HepG2 (cell line): ENCODE data around the gene ZDHHC14. TPM values are rescaled to one million over a fixed set of nuclear protein-coding genes. Genes with fewer than 3 reads are reported as not detected.

Experiments used
- ATF6 ChIP-seq: sonication (generic); formaldehyde crosslinking; conservative IDR thresholded peaks from 2 replicates; pipeline ENCODE4 v1.4.0; 2020; ENCODE audit warnings: missing genetic modification reagents
- CENPT ChIP-seq: sonication (generic); formaldehyde crosslinking; IDR thresholded peaks from 2 replicates; pipeline ENCODE4 v1.8.0; 2022; ENCODE audit warnings: low read depth, mild to moderate bottlenecking, moderate library complexity, missing genetic modification reagents
- DDIT3 ChIP-seq: sonication (generic); formaldehyde crosslinking; IDR thresholded peaks from 2 replicates; pipeline ENCODE4 v1.4.0; 2020; ENCODE audit warnings: mild to moderate bottlenecking, missing genetic modification reagents
- DZIP1 ChIP-seq: sonication (generic); formaldehyde crosslinking; IDR thresholded peaks from 2 replicates; pipeline ENCODE4 v1.5.0; 2020; ENCODE audit warnings: mild to moderate bottlenecking, missing genetic modification reagents
- EEA1 ChIP-seq: sonication (generic); formaldehyde crosslinking; IDR thresholded peaks from 2 replicates; pipeline ENCODE4 v1.5.1; 2020; ENCODE audit warnings: mild to moderate bottlenecking, missing genetic modification reagents, borderline replicate concordance
- FOXO1 ChIP-seq: sonication (generic); formaldehyde crosslinking; IDR thresholded peaks from 2 replicates; pipeline ENCODE4 v1.4.0; 2020; ENCODE audit warnings: missing genetic modification reagents
- IKZF4 ChIP-seq: sonication (generic); formaldehyde crosslinking; IDR thresholded peaks from 2 replicates; pipeline ENCODE4 v1.5.1; 2020; ENCODE audit warnings: borderline replicate concordance, mild to moderate bottlenecking, low read depth, missing genetic modification reagents; ENCODE audit errors: not compliant biosample characterization
- KDM6A ChIP-seq: IDR thresholded peaks from 2 replicates; pipeline ENCODE4 v1.6.1; 2016; ENCODE audit warnings: low read depth
- KIAA2018 ChIP-seq: sonication (generic); formaldehyde crosslinking; IDR thresholded peaks from 2 replicates; pipeline ENCODE4 v1.5.0; 2020; ENCODE audit warnings: mild to moderate bottlenecking, missing genetic modification reagents, borderline replicate concordance
- MAF1 ChIP-seq: sonication (generic); formaldehyde crosslinking; IDR thresholded peaks from 2 replicates; pipeline ENCODE4 v1.5.0; 2020; ENCODE audit warnings: missing genetic modification reagents, borderline replicate concordance
- ZNF24 ChIP-seq: fragments of 450-650 bp; IDR thresholded peaks from 2 replicates; pipeline ENCODE4 v1.6.1; 2017; ENCODE audit warnings: antibody characterized with exemption, mild to moderate bottlenecking
- ZNF282 ChIP-seq: fragments of 450-650 bp; IDR thresholded peaks from 2 replicates; pipeline ENCODE4 v1.6.1; 2018; ENCODE audit not compliant: partially characterized antibody
- ZNF468 ChIP-seq: sonication (generic); formaldehyde crosslinking; IDR thresholded peaks from 2 replicates; pipeline ENCODE4 v1.8.0; 2022; ENCODE audit warnings: mild to moderate bottlenecking, moderate library complexity, missing genetic modification reagents
- ZNF552 ChIP-seq: sonication (generic); formaldehyde crosslinking; IDR thresholded peaks from 2 replicates; pipeline ENCODE4 v1.9.0; 2022; ENCODE audit warnings: missing genetic modification reagents, mild to moderate bottlenecking, borderline replicate concordance
- ZNF614 ChIP-seq: IDR thresholded peaks from 2 replicates; pipeline ENCODE4 v1.6.1; 2018; ENCODE audit warnings: missing biosample characterization, missing genetic modification reagents, inconsistent platforms, borderline replicate concordance
- ZNF776 ChIP-seq: sonication (generic); formaldehyde crosslinking; IDR thresholded peaks from 2 replicates; pipeline ENCODE4 v1.4.0; 2020; ENCODE audit warnings: mild to moderate bottlenecking, missing genetic modification reagents
- ZSCAN30 ChIP-seq: sonication (generic); formaldehyde crosslinking; IDR thresholded peaks from 2 replicates; pipeline ENCODE4 v1.5.0; 2020; ENCODE audit warnings: mild to moderate bottlenecking, missing genetic modification reagents
- polyA plus RNA-seq, 8 experiments: library from polyadenylated mRNA; depleted of rRNA in 3 of 8; stranded (reverse) in 7 of 8; unstranded in 1 of 8; fragments of >200 nt; fragmentation: Illumina TruSeq in 4 of 8; extraction: Trizol in 4 of 8; gene quantifications; 2 replicates each; pipeline versions ENCODE4 v1.2.1 to v1.2.3, GENCODE V29; 2011 to 2016; ENCODE audit warnings: low read depth in 4 of 8, missing spikeins in 1 of 8, mixed read lengths in 1 of 8; ENCODE audit not compliant: insufficient read depth in 1 of 8
- total RNA-seq, 5 experiments: library from RNA; depleted of rRNA; stranded (reverse); fragments of >200 nt; fragmentation: Illumina TruSeq; extraction: Trizol; gene quantifications; 2 replicates each; pipeline ENCODE4 v1.2.3, GENCODE V29; 2016; ENCODE audit warnings: low read depth in 1 of 5

The ZDHHC14 gene
- total and polyA plus RNA-seq, 2 of the 13 experiments (the other 11 are each of a cell fraction or from before 2014, with no cell fraction given), result 3.7 to 9.5 TPM

- TF ChIP-seq KIAA2018 (CRISPR knock-in tag), result no peak
- TF ChIP-seq FOXO1, result no peak
- TF ChIP-seq ZNF776 (CRISPR knock-in tag), result no peak
- no peak for TF ChIP-seq ATF6 (CRISPR knock-in tag)
- TF ChIP-seq KDM6A, result no peak
- TF ChIP-seq CENPT (CRISPR knock-in tag), result no peak
- TF ChIP-seq ZNF614 (CRISPR knock-in tag), result no peak
- TF ChIP-seq MAF1 (CRISPR knock-in tag), result no peak
- no peak for TF ChIP-seq ZNF552 (CRISPR knock-in tag)
- no peak for TF ChIP-seq ZNF24
- no peak for TF ChIP-seq ZSCAN30
- TF ChIP-seq ZNF468, result no peak
- no peak for TF ChIP-seq DZIP1 (CRISPR knock-in tag)
- no peak for TF ChIP-seq EEA1 (CRISPR knock-in tag)
- TF ChIP-seq IKZF4, result no peak
- no peak for TF ChIP-seq ZNF282
- TF ChIP-seq DDIT3 (CRISPR knock-in tag), result no peak
These were observed 53.5 kb downstream of the ZDHHC14 start (continued) for GRCh38 chr6:157434349-157435033.
